ENCODE results near the gene BCAP29.

DNA sequence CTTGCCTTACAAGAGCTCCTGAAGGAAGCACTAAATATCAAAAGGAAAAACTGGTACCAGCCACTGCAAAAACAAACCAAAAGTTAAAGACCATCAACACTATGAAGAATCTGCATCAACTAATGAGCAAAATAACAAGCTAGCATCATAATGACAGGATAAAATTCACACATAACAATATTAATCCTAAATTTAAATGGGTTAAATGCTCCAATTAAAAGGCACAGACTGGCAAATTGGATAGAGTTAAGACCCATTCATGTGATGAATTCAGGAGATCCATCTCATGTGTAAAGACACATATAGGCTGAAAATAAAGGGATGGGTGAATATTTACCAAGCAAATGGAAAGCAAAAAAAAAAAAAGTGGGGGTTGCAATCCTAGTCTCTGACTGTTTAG is 45.9 kb upstream of the BCAP29 start:
- TF ChIP-seq CTCF (IDR thresholded peaks at IDR 0.05; ENCODE audit: low read depth, low read length) (no peak), POLR2A (IDR thresholded peaks at IDR 0.05; ENCODE audit: extremely low read depth, insufficient read length) (no peak), MYC (IDR thresholded peaks at IDR 0.05; ENCODE audit: low read depth, low read length) (no peak)
